ENCODE data around the gene SLC38A9.

The SLC38A9 gene

DNA sequence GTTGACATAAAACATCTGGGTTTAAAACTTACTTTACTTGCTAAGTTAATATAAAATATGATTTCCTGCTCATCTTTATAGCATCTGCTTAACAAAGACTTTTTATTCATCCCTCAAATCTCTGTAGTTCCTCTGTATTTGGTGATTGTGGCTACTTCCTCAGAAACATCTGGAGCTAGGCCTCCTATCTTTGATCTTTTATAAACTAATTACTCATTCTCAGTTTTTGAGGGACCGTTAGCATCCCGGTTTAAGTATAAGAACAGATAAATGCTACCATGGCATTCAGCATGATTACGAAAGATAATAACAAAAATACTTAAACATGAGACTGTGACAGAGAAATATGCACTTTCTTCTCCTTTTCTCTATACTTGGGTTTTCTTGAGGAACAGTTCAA, 85.3 kb downstream of the SLC38A9 start:
- Histone ChIP-seq H3K27me3 (ENCODE audit: control insufficient read depth, insufficient read depth, low read length) (no peaks in the 10 kb centered on the region), H3K9me3 (ENCODE audit: control insufficient read depth, insufficient read depth, low read length) (no peaks in the 10 kb centered on the region), H3K4me1 (ENCODE audit: control insufficient read depth, insufficient read depth, low read length) (peaks cover 49% of the 10 kb centered on the region), H3K27ac (ENCODE audit: low read depth, low read length) (peak overlapping the region; percentile 93), H3K4me3 (ENCODE audit: low read depth, low read length) (no peak overlapping the region; the same call in 1 of the 2 replicates), H3K9ac (ENCODE audit: low read depth, low read length) (peak overlapping the region; percentile 12; the same call in 1 of the 2 replicates), H3K36me3 (ENCODE audit: control insufficient read depth, insufficient read depth, low read length) (no peaks in the 10 kb centered on the region)

DNA sequence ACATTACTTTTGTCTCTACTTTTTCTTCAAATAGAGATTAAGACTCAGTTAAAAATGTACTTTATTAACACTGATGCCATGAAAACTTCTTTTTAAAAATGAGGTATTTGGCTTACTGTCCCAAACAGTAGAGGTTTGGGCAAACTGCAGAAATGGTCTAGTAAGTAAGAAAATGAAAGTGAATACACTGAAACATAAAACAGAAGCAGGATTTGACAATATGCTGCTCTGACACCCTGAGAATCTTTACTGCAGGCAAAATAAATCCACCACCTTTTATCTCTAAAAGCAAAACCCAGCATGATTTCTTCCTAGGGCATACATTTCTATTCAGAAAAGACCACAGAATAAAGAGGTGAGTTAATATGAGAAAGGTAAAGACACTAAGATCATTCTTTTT, 86.2 kb downstream of the SLC38A9 start:
- H3K4me3 ChIP-seq (ENCODE audit: low read depth, low read length), result peak overlapping the region; percentile 4
- no peak overlapping the region for H3K9ac ChIP-seq (ENCODE audit: low read depth, low read length)
- H3K9me3 ChIP-seq (ENCODE audit: control insufficient read depth, insufficient read depth, low read length), result no peaks in the 10 kb centered on the region
- H3K27me3 ChIP-seq (ENCODE audit: control insufficient read depth, insufficient read depth, low read length), result no peaks in the 10 kb centered on the region
- H3K27ac ChIP-seq (ENCODE audit: low read depth, low read length), result peak overlapping the region; percentile 93
- peaks cover 49% of the 10 kb centered on the region for H3K4me1 ChIP-seq (ENCODE audit: control insufficient read depth, insufficient read depth, low read length)
- H3K36me3 ChIP-seq (ENCODE audit: control insufficient read depth, insufficient read depth, low read length), result no peaks in the 10 kb centered on the region

DNA sequence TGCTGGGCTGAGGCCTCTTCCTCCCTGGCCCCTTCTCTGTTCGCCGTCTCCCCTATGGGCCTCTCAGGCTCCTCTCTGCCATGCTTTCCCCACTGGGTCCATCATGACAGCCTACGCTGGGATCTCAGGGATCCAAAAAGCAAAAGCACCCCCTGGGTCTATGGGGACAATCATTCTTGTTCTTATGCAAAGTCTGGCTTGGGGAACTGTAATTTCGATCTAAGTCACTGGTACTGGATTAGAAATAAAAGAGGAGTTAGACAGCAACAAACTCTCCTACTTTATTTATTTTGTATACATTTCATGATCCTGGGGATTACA, 86.6 kb downstream of the SLC38A9 start:
- Histone ChIP-seq H3K9me3 (ENCODE audit: control insufficient read depth, insufficient read depth, low read length) (no peaks in the 10 kb centered on the region), H3K4me1 (ENCODE audit: control insufficient read depth, insufficient read depth, low read length) (peaks cover 49% of the 10 kb centered on the region), H3K36me3 (ENCODE audit: control insufficient read depth, insufficient read depth, low read length) (no peaks in the 10 kb centered on the region), H3K4me3 (ENCODE audit: low read depth, low read length) (peak overlapping the region; percentile 4), H3K27me3 (ENCODE audit: control insufficient read depth, insufficient read depth, low read length) (no peaks in the 10 kb centered on the region), H3K9ac (ENCODE audit: low read depth, low read length) (peak overlapping the region; percentile 22), H3K27ac (ENCODE audit: low read depth, low read length) (peak overlapping the region; percentile 93)

DNA sequence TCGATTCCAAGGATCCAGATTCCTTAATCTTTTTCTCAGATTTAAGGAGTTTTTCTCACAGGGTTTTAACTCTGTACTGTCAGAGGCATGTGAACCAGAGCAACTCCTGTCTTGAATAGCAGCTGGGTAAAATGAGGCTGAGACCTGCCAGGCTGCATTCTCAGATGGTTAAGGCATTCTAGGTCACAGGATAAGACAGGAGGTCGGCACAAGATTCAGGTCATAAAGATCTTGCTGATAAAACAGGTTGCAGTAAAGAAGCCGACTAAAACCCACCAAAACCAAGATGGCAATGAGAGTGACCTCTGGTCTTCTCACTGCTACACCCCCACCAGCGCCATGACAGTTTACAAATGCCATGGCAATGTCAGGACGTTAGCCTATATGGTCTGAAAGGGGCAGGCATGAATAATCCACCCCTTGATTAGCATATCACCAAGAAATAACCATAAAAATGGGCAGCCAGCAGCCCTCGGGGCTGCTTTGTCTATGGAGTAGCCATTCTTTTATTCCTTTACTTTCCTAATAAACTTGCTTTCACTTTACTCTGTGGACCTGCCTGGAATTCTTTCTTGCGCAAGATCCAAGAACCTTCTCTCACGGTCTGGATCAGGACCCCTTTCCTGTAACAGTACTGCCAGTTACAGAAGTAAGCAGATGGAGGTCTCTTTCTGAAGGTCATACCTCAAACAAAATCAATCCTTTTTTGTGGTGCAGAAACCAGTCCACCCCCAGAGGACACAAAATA, 87.1 kb downstream of the SLC38A9 start:
- no peaks in the 10 kb centered on the region for H3K27me3 ChIP-seq (ENCODE audit: control insufficient read depth, insufficient read depth, low read length)
- H3K4me3 ChIP-seq (ENCODE audit: low read depth, low read length), result peak overlapping the region; percentile 4
- peak overlapping the region; percentile 22 for H3K9ac ChIP-seq (ENCODE audit: low read depth, low read length)
- peak overlapping the region; percentile 93 for H3K27ac ChIP-seq (ENCODE audit: low read depth, low read length)
- peaks cover 48% of the 10 kb centered on the region for H3K4me1 ChIP-seq (ENCODE audit: control insufficient read depth, insufficient read depth, low read length)
- H3K36me3 ChIP-seq (ENCODE audit: control insufficient read depth, insufficient read depth, low read length), result no peaks in the 10 kb centered on the region
- no peaks in the 10 kb centered on the region for H3K9me3 ChIP-seq (ENCODE audit: control insufficient read depth, insufficient read depth, low read length)

DNA sequence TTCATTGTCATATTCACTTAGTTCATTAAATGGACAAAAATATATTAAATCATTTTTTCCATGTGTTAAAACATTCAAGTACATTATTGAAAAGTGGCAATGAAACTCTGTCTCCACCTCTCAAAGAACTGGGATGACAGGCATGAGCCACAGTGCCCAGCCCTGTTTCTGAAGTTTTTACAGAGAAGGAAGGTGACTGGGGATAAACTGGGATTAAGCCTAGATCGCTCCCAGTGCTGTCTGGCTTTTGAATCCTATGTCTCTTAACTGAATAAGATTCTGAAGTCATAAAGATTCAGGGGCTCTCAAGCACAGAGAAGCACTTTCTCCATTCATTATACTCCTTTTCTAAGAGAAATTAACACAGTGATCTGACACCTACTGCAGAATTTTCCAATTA, 88.3 kb downstream of the SLC38A9 start:
- H3K4me3 ChIP-seq (ENCODE audit: low read depth, low read length), result no peak overlapping the region
- no peak overlapping the region for H3K9ac ChIP-seq (ENCODE audit: low read depth, low read length)
- H3K4me1 ChIP-seq (ENCODE audit: control insufficient read depth, insufficient read depth, low read length), result peaks cover 45% of the 10 kb centered on the region
- H3K9me3 ChIP-seq (ENCODE audit: control insufficient read depth, insufficient read depth, low read length), result no peaks in the 10 kb centered on the region
- H3K36me3 ChIP-seq (ENCODE audit: control insufficient read depth, insufficient read depth, low read length), result no peaks in the 10 kb centered on the region
- H3K27ac ChIP-seq (ENCODE audit: low read depth, low read length), result peak overlapping the region; percentile 93
- no peaks in the 10 kb centered on the region for H3K27me3 ChIP-seq (ENCODE audit: control insufficient read depth, insufficient read depth, low read length)

DNA sequence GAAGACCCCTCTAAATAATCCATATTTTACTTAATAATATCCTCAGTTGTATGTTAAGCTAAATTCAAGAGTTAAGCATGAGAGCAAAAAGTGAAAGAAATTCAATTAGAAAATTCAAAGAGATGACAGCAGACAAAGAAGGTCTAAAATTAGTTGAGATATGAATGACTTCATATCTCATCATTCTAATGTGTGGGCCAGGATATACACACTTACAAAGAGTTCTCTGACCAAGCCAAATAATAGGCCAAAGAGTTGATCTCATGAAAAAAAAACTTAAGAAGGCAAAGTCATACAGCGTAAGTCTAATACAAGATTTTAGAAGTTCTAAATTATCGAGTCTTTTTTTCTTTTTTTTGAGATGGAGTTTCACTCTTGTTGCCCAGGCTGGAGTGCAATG, 89.7 kb downstream of the SLC38A9 start:
- Histone ChIP-seq H3K36me3 (ENCODE audit: control insufficient read depth, insufficient read depth, low read length) (no peaks in the 10 kb centered on the region), H3K9ac (ENCODE audit: low read depth, low read length) (no peak overlapping the region), H3K9me3 (ENCODE audit: control insufficient read depth, insufficient read depth, low read length) (no peaks in the 10 kb centered on the region), H3K27me3 (ENCODE audit: control insufficient read depth, insufficient read depth, low read length) (no peaks in the 10 kb centered on the region), H3K4me3 (ENCODE audit: low read depth, low read length) (no peak overlapping the region), H3K27ac (ENCODE audit: low read depth, low read length) (no peak overlapping the region), H3K4me1 (ENCODE audit: control insufficient read depth, insufficient read depth, low read length) (peaks cover 38% of the 10 kb centered on the region)

DNA sequence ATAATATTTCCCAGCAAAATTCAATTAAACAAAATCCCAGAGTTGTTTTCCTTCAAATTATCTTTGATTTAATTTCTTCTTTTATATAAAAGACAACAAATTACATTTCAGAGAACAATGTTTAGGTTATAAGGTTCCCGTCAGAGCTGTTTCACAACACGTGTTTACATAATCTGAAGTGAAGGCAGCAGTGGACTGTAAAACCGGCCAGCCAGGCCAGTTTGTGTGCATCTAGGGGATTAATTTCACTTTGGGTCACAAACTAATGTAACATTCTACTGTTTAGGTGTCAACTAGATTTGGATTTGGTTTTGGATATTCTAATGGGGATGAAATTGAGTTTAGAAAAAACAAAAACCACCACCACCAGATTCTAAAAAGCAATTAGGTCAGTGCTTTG, 90.9 kb downstream of the SLC38A9 start:
- Histone ChIP-seq H3K27me3 (ENCODE audit: control insufficient read depth, insufficient read depth, low read length) (no peaks in the 10 kb centered on the region), H3K4me3 (ENCODE audit: low read depth, low read length) (no peak overlapping the region), H3K9me3 (ENCODE audit: control insufficient read depth, insufficient read depth, low read length) (no peaks in the 10 kb centered on the region), H3K9ac (ENCODE audit: low read depth, low read length) (no peak overlapping the region), H3K4me1 (ENCODE audit: control insufficient read depth, insufficient read depth, low read length) (peaks cover 26% of the 10 kb centered on the region), H3K27ac (ENCODE audit: low read depth, low read length) (no peak overlapping the region), H3K36me3 (ENCODE audit: control insufficient read depth, insufficient read depth, low read length) (no peaks in the 10 kb centered on the region)

DNA sequence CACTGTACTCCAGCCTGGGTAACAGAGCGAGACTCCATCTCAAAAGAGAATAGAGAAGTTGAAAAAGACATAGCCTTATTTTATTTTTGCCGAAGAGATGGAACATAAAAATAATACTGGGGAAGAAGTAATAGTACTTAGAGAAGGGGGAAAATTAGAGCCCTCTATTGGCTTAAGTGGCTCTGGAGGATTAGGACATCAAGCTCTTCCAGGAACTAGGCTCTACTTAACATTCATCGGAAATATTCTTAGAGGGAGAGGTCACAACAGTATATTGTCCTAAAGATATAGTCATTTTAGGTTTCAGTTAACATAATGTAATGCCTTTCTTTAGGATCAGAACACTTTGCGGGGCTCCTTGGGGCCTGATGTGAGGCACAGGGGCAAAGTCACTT, 91.4 kb downstream of the SLC38A9 start:
- H3K4me3 ChIP-seq (ENCODE audit: low read depth, low read length), result no peak overlapping the region
- no peak overlapping the region for H3K9ac ChIP-seq (ENCODE audit: low read depth, low read length)
- peaks cover 21% of the 10 kb centered on the region for H3K4me1 ChIP-seq (ENCODE audit: control insufficient read depth, insufficient read depth, low read length)
- H3K9me3 ChIP-seq (ENCODE audit: control insufficient read depth, insufficient read depth, low read length), result no peaks in the 10 kb centered on the region
- no peaks in the 10 kb centered on the region for H3K27me3 ChIP-seq (ENCODE audit: control insufficient read depth, insufficient read depth, low read length)
- H3K27ac ChIP-seq (ENCODE audit: low read depth, low read length), result no peak overlapping the region
- H3K36me3 ChIP-seq (ENCODE audit: control insufficient read depth, insufficient read depth, low read length), result no peaks in the 10 kb centered on the region

DNA sequence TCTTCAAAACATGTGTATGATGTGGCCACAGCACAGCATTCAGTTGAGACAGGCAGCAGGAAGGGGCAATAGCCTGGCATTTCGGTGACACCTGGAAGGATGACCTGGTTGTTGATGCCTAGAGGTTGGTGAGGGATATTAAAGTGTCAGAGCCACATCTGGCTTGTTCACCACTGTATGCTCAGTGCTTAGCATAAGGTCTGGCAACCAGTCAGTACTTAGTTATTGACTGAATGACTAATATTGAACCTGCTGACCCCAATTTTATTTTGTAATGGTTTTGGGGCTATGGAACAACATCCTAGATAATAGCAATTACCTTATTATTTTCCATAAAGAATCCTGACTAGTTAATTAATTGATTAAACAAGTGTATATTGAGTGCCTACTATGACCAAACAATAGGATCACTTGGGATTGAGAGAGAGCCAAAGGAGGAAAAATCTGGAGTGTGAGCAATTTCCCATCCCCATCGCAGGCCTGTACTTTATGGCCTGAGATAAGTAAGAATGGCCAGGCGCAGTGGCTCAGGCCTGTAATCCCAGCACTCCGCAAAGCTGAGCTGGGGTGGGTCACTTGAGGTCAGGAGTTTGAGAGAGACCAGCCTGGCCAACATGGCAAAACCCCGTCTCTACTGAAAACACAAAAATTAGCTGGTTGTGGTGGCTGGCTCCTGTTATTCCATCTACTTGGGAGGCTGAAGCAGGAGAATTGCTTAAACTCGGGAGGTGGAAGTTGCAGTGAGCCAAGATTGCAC, 91.9 kb downstream of the SLC38A9 start:
- no peak overlapping the region for H3K4me3 ChIP-seq (ENCODE audit: low read depth, low read length)
- no peaks in the 10 kb centered on the region for H3K27me3 ChIP-seq (ENCODE audit: control insufficient read depth, insufficient read depth, low read length)
- peaks cover 15% of the 10 kb centered on the region for H3K4me1 ChIP-seq (ENCODE audit: control insufficient read depth, insufficient read depth, low read length)
- no peak overlapping the region for H3K27ac ChIP-seq (ENCODE audit: low read depth, low read length)
- H3K9ac ChIP-seq (ENCODE audit: low read depth, low read length), result no peak overlapping the region
- H3K9me3 ChIP-seq (ENCODE audit: control insufficient read depth, insufficient read depth, low read length), result no peaks in the 10 kb centered on the region
- H3K36me3 ChIP-seq (ENCODE audit: control insufficient read depth, insufficient read depth, low read length), result no peaks in the 10 kb centered on the region

DNA sequence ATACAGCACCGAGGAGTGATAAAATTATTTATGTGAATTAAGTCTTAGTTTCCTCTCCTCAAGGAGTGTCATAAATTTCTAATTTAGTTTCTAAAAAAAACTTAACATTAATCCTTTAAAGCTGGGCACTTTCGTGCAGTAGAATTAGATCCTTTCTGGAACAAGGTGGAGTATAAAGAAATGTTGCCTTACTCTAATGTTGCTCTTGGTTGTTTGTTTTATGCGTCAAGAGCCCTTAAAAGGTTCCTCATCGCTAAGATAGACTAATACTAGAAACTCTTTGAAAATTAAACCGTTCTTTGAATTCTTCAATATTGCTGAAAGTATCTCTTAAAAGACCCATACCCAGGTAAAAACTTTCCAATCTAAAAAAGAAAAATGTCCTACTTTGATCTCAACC, 93.8 kb downstream of the SLC38A9 start:
- no peak overlapping the region for H3K4me3 ChIP-seq (ENCODE audit: low read depth, low read length)
- H3K27me3 ChIP-seq (ENCODE audit: control insufficient read depth, insufficient read depth, low read length), result no peaks in the 10 kb centered on the region
- H3K9ac ChIP-seq (ENCODE audit: low read depth, low read length), result no peak overlapping the region
- no peaks in the 10 kb centered on the region for H3K4me1 ChIP-seq (ENCODE audit: control insufficient read depth, insufficient read depth, low read length)
- no peak overlapping the region for H3K27ac ChIP-seq (ENCODE audit: low read depth, low read length)
- no peaks in the 10 kb centered on the region for H3K36me3 ChIP-seq (ENCODE audit: control insufficient read depth, insufficient read depth, low read length)
- H3K9me3 ChIP-seq (ENCODE audit: control insufficient read depth, insufficient read depth, low read length), result no peaks in the 10 kb centered on the region

DNA sequence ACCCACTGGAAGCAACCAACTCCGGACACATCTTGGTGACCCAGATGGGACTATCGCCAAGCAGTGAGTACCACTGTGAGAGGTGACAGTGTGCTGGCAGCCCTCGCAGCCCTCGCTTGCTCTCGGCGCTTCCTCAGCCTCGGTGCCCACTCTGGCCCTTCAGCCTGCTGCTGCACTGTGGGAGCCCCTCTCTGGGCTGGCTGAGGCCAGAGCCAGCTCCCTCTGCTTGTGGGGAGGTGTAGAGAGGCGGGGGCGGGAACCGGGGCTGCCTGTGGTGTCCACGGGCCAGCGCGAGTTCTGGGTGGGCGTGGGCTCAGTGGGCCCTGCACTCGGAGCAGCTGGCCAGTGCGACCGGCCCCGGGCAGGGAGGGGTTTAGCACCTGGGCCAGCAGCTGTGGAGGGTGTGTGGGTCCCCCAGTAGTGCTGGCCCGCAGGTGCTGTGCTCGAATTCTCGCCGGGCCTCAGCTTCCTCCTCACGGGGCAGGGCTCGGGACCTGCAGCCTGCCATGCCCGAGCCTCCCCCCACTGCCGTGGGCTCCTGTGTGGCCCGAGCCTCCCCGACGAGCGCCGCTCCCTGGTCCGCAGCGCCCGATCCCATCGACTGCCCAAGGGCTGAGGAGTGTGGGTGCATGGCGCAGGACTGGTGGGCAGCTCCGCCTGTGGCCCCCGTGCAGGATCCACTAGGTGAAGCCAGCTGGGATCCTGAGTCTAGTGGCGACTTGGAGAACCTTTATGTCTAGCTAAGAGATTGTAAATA, 98.8 kb downstream of the SLC38A9 start:
- Histone ChIP-seq H3K9me3 (ENCODE audit: control insufficient read depth, insufficient read depth, low read length) (no peaks in the 10 kb centered on the region; the same call in 1 of the 2 replicates), H3K4me3 (ENCODE audit: low read depth, low read length) (no peak overlapping the region), H3K27ac (ENCODE audit: low read depth, low read length) (no peak overlapping the region), H3K4me1 (ENCODE audit: control insufficient read depth, insufficient read depth, low read length) (no peaks in the 10 kb centered on the region), H3K27me3 (ENCODE audit: control insufficient read depth, insufficient read depth, low read length) (no peaks in the 10 kb centered on the region), H3K9ac (ENCODE audit: low read depth, low read length) (no peak overlapping the region), H3K36me3 (ENCODE audit: control insufficient read depth, insufficient read depth, low read length) (no peaks in the 10 kb centered on the region)
